Stimulated activated CD8-positive, alpha-beta memory T cell treated with anti-CD3 and anti-CD28 coated beads, Interleukin-4, amount 100 ng/mL, for 48 hours (primary cell): ENCODE results near the gene ST3GAL3.

Source experiments
- DNase-seq: peaks from one replicate; pipeline ENCODE4 v3.0.0-alpha.2; 2020

The ST3GAL3 gene

DNA sequence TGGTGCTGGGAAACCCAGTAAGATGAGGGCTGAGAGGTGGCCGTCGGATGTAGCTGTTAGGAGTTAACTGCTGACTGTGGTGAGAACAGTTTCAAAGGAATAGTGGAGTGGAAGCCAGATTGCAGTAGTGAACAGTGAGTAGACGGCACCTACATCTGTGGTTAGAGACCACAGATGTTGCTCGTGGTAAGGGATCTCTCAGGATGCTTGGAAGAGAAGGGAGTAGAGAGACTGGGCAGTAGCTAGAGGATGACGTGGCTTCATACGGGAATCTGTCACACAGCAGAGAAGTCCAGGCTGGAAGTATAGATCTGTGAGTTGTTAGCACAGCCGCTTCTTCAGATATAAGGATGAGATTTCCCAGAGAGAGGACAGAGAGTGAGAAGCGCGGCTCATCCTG is 218.5 kb downstream of the ST3GAL3 start:
- DNase-seq, result no peak

DNA sequence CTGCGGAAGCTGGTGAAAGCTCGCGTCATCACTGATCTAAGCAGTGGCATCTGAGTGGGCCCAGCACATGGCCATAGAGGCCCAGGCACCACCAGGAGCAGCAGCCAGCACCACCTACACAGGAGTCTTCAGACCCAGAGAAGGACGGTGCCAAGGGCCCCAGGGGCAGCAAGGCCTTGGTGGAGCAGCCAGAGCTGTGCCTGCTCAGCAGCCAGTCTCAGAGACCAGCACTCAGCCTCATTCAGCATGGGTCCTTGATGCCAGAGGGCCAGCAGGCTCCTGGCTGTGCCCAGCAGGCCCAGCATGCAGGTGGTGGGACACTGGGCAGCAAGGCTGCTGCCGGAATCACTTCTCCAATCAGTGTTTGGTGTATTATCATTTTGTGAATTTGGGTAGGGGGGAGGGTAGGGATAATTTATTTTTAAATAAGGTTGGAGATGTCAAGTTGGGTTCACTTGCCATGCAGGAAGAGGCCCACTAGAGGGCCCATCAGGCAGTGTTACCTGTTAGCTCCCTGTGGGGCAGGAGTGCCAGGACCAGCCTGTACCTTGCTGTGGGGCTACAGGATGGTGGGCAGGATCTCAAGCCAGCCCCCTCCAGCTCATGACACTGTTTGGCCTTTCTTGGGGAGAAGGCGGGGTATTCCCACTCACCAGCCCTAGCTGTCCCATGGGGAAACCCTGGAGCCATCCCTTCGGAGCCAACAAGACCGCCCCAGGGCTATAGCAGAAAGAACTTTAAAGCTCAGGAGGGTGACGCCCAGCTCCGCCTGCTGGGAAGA is 223.0 kb downstream of the ST3GAL3 start:
- no peak for DNase-seq

DNA sequence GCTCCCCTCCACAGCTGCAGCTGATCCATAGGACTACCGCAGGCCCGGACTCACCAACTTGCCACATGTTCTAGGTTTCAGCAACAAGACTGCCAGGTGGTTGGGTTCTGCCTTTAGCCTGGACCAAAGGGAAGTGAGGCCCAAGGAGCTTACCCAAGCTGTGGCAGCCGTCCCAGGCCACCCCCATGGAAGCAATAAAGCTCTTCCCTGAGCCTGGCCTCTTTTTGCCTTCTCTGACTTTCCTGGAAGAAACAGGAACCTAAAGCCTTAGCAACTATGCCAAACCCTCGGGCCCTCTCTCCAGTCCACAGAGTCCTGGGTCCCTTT is 223.6 kb downstream of the ST3GAL3 start:
- no peak for DNase-seq

DNA sequence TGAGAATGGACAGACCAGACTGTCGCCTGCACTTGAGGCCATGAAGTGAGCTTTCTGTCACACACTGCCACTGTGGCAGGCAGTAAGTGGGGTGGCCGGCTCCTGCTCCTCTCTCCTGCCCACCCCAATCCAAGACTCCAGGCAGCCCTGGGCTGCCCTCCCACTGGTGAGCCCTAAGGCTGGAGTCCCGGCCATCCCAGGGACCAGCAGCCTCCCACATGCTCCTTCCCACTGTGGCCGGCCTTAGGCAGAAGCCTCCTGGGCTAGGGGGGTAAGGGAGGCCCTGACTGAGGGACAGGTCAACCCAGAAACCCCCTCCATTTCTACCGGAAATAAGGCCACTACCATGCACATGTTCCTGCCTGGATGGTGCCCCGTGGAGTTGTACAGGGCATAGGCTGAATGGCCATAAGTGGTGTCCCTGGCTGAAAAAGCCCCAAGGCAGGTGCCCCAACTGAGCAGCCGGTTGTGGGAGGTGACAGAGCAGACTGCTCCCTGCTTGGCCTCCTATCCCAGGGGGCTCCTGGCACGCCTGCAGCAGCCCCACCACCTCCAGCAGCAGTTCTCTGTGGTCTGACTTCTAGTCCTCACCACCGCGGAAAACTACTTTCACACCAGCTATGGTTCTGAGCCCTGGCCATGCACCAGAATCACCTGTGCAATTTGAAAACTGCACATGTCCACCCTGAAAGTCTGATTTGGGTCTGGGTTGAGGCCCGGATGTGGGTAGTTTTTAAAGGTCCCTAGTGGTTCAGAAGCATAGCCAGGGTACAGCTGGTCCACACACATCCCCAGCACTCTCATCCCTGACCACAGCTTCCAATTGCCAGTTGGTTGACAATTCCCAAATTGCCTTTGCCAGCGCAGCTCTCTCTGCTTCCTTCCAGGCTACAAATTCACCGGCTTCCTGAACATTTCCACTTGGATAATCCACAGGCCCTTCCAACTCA is 224.7 kb downstream of the ST3GAL3 start:
- no peak for DNase-seq

DNA sequence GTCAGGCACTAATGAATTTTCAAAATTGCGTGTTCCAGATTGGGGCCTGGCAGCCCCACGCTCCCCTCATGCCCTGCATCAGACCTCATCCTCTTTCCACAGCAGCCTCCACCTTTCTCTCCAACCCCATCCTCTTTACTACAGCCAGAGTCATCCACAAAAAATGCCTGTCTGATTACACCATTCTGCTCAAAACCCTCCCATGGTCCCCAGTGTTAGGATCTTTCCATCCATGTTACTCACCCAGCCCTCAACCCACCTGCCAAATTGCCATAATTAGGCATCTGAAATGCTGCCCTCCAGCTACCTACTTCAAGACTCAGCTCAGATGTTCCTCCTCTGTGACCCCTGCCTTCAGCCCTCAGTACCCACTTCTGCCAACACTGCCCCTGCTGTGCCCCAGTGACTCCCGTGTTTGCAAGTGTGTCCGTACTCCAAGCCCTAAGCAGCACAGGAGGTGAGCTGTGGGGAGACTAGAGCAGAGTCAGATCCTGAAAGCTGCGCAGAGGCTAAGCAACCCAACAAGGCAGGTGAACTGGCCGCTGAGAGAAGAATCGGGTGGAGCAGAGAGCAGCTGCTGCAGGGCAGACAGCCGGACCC is 225.6 kb downstream of the ST3GAL3 start:
- no peak for DNase-seq

DNA sequence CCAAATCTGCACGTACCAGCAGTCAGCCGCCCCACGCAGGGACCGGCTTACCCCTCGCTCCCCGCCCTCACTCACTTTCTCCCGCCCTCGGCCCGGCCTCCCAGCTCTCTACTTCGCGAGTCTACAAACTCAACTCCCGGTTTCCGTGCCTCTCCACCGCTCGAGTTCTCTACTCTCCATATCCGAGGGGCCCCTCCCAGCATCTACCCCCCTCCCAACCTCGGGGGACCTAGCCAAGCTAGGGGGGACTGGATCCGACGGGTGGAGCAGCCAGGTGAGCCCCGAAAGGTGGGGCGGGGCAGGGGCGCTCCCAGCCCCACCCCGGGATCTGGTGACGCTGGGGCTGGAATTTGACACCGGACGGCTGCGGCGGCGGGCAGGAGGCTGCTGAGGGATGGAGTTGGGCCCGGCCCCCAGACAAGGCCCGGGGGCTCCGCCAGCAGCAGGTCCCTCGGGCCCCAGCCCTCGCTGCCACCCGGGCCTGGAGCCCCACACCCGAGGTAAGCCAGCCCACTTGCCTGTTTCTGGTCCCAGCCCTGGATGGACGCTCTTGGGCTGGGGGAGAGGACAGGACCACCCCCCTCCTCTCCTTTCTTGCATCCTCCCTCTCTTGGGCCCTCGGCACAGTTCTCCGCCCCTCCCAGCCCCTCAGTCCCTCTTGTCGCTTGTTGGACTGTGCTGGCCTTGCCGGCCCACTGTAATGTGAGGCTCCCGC is 226.2 kb downstream of the ST3GAL3 start, which contains the start of gene ARTN:
ARTN (plus strand) TSS at position 416 of the 715 bp plus-strand sequence. CDS start 1,856 bp downstream, outside the sequence.
- no peak for DNase-seq

DNA sequence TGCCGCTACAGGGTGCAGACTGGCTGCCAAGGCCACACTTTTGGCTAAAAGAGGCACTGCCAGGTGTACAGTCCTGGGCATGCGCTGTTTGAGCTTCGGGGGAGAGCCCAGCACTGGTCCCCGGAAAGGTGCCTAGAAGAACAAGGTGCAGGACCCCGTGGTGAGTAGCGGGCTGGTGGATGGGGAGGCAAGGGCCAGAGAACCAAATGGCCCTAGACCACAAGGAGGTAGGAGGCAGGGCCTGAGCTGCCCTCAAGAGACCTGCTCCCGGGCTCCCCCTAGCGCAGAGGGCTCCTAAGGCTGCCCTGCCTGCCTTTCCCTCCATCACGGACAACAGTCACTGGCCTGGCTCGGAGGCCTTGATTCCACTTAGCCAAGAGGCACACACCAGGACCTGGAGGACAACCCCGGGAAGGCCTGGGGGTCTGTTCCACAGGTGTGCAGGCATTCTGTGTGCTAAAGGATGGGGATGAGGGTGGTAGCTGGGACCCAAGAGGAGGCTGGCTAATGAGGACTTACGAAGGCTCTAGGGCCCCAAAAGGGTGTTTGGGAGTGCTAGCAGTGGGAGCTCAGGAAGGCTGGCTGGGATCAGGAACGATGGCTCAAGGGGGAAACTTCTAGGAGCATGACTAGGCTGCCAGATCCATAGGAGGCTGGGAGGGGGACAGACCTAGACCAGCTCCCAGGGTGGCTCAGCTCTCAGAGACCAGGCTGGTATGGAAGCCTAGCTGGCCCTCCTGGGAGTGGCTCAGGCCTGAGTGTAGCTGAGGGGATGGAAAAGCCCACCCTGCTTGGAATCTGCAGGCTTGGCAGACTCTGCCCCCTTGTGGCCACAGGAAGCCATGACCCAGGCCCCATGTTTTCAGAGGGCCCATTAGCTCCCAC is 227.0 kb downstream of the ST3GAL3 start:
- peak; percentile 81 for DNase-seq

DNA sequence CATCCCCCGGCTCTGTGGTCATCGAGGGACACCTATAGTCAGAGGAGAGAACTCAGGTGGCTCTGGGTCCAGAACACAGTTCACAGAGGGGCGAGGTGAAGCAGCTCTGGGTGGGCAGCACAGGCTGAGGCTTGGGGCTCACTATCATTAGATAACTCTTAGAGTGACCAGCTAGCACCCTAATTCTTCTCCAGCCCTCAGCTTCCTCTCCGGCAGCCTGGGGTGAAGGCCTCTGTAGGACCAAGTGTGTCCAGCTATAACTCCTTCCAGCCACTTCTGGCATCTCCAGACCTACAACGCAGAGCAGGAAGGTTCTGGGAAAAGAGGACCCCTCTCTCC is 227.6 kb downstream of the ST3GAL3 start:
- DNase-seq, result no peak

DNA sequence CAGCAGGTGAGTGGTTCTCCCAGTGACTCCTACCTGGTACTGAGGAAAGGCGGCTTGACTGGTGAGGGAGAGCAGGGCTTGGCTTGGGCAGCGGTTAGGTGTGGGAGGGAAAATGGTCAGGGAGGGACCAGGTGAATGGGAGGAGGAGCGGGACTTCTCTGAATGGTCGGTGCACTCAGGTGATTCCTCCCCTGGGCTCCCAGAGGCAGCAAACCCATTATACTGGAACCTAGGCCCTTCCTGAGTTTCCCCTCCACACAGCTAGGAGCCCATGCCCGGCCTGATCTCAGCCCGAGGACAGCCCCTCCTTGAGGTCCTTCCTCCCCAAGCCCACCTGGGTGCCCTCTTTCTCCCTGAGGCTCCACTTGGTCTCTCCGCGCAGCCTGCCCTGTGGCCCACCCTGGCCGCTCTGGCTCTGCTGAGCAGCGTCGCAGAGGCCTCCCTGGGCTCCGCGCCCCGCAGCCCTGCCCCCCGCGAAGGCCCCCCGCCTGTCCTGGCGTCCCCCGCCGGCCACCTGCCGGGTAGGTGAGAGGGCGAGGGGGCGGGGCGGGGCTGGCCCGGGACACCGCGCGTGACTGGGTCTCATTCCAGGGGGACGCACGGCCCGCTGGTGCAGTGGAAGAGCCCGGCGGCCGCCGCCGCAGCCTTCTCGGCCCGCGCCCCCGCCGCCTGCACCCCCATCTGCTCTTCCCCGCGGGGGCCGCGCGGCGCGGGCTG is 228.5 kb downstream of the ST3GAL3 start:
- no peak for DNase-seq

DNA sequence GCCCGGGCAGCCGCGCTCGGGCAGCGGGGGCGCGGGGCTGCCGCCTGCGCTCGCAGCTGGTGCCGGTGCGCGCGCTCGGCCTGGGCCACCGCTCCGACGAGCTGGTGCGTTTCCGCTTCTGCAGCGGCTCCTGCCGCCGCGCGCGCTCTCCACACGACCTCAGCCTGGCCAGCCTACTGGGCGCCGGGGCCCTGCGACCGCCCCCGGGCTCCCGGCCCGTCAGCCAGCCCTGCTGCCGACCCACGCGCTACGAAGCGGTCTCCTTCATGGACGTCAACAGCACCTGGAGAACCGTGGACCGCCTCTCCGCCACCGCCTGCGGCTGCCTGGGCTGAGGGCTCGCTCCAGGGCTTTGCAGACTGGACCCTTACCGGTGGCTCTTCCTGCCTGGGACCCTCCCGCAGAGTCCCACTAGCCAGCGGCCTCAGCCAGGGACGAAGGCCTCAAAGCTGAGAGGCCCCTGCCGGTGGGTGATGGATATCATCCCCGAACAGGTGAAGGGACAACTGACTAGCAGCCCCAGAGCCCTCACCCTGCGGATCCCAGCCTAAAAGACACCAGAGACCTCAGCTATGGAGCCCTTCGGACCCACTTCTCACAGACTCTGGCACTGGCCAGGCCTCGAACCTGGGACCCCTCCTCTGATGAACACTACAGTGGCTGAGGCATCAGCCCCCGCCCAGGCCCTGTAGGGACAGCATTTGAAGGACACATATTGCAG is 229.3 kb downstream of the ST3GAL3 start:
- DNase-seq, result no peak

DNA sequence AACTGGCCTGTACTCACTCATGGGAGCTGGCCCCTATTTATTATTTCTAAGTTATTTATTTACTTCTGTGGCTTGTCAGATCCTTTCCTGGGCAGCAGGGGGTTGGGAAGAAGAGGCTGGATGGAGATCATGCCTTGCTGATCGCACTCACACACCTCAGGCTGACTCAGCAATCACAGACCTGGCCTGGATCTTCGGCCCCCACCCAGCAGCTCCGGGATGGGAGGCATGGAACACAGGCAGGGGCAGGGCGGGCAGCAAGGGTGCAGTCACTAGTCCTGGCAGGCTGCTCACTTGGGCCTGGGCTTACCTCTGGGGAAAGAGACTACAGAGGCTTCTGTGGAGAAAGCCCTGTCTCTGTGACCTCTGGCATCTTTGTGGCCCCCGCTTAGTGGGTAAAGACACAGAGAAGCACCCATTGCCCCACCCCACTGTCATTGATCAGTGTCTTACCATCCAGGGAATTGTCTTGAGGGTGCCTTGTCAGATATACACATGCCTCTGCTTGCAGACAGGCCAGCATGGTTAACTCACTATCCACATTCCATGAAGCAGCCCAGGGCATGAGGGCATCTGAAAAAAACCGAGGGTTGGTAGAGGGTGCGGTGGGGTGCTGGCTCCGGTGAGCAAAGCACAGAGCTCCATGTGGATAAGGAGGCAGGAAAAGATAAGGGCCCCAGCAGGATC is 230.0 kb downstream of the ST3GAL3 start:
- DNase-seq, result no peak

DNA sequence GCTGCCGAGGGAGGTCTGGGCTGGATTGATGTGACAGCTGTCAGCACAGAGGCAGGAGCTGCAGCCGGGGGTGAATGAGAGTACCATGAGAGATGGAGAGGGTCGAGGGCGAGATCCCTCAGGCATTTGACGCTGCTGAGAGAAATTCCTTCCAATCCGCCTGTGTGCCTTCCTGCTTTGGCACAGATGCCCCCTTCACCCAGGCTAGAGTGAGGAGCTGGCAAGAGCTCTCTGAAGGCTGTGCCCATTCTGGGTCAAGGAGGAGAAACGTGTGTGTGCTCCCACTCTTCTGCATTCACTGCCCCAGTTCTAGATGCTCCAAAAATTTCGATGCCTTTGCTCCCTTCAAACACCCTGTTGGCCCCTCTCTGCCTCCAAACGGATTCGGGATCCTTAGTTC is 231.0 kb downstream of the ST3GAL3 start:
- DNase-seq, result no peak

DNA sequence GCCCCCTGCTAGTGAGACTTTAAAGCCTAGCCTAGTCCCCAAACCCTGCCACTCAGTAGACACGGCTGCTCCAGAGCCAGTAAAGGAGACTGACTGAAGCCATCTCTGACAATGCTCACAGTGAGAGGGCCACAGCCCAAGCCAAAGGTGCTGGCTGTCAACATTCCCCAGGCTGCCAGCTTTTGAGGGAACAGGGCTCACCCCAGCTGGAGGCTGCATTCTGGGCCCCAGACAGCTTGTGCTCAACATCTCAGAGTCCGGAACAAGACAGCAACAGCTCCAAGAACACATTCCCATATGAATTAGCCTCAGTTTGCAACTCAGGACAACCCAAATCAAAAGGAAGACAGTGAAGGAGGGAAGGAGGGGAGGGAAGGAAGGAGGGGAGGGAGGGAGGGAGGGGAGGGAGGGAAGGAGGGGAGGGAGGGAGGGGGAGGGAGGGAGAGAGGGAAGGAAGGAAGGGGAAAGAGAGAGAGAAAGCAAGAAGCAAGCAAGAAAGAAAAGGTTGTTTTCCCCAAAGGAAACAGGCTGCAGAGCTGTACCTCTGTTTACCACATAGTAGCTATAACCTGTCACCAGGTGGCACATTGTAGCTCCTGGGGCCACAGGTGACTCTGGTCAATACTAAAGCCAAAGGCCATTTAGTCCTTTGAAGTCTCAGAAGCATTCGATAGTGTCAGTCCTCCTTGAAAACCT is 231.7 kb downstream of the ST3GAL3 start:
- no peak for DNase-seq

DNA sequence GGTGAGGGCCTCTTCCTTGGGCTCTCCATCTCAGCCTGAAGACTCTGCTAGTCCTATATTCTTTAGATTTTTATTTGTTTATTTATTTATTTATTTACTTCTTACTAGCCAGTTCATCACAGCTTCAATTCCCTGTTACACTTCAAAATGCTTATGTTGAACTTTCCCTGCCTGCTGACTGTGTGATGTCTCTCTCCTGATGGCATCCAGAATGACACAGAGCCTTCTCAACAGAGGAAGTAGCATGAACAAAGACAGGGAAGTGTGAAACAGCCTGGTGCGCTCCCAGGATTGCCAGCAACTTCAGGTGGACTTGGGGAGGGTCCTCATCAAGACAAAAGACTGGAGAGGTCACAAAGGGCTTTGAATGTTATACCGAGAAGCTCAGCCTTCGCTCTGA is 235.1 kb downstream of the ST3GAL3 start:
- no peak for DNase-seq

DNA sequence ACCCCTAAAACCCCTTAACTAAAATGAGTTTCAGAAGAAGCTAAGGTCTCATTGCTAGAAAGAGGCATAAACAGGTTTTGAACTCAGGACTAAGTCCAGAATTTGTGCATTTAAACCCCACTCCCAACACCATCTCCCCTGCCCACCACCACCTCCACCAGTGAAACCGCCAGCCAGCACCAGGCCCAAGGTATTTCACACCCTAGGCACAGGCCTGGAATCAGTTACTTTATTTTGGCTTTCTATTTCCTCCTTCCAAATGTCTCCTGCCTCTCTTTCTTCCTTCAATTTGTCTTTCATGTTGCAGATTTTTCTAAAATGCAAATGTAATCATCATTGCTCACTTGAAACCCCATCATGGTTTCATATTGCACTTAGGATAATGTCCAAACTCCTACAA is 237.5 kb downstream of the ST3GAL3 start:
- DNase-seq, result no peak

DNA sequence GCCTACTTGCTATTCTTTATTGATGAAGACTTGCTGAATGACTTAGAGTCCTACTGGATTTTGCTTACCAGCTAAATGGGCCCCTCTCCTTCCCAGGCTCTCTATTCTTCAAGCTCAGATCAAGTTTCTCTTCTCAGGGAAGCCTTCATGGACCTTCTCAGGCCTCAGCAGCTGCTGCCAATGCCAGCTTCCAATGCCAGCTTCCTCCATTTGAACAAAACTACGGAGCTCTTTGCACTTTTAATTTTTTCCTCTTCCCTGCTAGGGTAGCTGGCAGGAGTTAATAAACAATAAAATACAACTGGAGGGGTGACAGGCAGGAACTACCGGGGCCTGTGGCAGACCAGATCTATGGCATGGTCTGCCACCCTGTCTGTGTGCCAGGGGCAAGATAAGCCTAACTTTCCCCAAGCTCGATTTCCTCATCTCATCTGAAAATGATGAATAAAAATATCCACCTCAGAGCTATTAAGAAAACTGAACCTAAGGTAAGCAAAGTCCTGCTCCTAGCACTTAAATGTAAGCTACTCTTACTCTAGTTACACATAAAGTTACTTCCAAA is 238.4 kb downstream of the ST3GAL3 start:
- DNase-seq, result no peak

DNA sequence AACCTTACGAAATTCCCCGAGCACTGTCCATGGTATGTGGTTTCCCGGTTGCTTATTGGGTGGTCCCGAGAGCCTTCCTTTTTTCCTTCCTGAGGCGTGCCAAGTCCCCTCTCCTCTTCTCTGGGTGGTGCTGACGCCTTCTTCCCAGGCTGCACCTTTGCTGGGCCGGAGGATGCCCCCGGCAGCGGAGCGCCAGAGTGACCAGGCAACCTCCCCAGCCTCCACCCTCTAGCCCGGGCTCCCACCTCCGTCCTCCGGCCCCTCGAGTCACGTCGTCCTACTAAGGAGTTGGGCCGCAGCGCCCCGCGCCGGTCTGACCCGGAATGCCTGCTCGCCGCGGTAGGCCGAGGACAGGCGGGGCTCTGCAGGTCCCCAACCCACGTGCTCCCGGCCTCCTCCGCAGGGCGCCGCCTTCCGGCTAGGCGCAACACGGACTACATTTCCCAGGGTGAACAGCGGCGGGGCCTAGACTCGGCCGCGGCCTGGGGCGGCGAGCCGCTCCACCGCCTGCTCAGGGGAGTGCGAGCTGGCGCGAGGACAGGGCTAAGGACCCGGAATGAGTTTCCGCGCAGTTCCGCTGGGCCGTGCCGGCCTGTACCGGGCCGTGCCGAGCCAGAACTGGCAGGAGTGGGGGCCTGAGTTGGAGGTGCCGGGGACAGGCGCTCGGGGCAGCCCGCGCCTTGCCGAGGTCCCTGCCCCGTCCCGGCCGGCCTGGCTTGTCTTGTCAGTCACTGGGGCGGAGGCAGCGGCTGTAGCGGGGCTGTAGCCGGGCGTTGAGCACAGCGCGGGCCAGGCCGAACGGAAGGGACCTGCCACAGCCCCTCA is 239.1 kb downstream of the ST3GAL3 start, which contains the start of gene IPO13:
IPO13 (plus strand) TSS at position 715 of the 825 bp plus-strand sequence. CDS start 651 bp downstream, outside the sequence.
- peak; percentile 96 for DNase-seq
